Kidney (tissue), 14 donors: Measurements from ENCODE around the gene CYTH2. TPM values are rescaled to one million over a fixed set of nuclear protein-coding genes. Genes with fewer than 3 reads are reported as not detected.

ENCODE experiments used
- DNase-seq, 5 donors: peaks; one replicate each; pipeline ENCODE4 v3.0.0-alpha.2; 2013 to 2020
- FAIRE-seq: peaks from 2 replicates; lab custom pipeline; 2012; peaks lifted over from hg19 to GRCh38; lab: Jason Lieb, UNC
- H3K27ac ChIP-seq, 2 donors: one replicate each; pipeline ENCODE4 v1.7.0; 2013; ENCODE audit warnings: low read depth in 2 of 2, low read length in 2 of 2, inconsistent platforms in 1 of 2
- H3K27me3 ChIP-seq: one replicate; pipeline ENCODE4 v1.7.1; 2013; ENCODE audit warnings: low read length, inconsistent platforms; ENCODE audit not compliant: control insufficient read depth, insufficient read depth
- H3K36me3 ChIP-seq, 3 donors: one replicate each; pipeline versions ENCODE4 v1.7.0 to v1.7.1; 2013; ENCODE audit warnings: low read length in 3 of 3, control low read depth in 1 of 3, inconsistent platforms in 1 of 3; ENCODE audit not compliant: insufficient read depth in 3 of 3, control insufficient read depth in 2 of 3
- H3K4me1 ChIP-seq, 3 donors: one replicate each; pipeline versions ENCODE4 v1.7.0 to v1.7.1; 2013; ENCODE audit warnings: low read length in 3 of 3, inconsistent platforms in 1 of 3, low read depth in 1 of 3; ENCODE audit not compliant: control insufficient read depth in 2 of 3, insufficient read depth in 2 of 3
- H3K4me3 ChIP-seq, 3 donors: one replicate each; pipeline versions ENCODE4 v1.7.0 to v1.8.1; 2013; ENCODE audit warnings: low read length in 3 of 3, control low read depth in 1 of 3, inconsistent platforms in 1 of 3
- H3K9ac ChIP-seq, 3 donors: one replicate each; pipeline versions ENCODE4 v1.7.0 to v1.7.1; 2013; ENCODE audit warnings: low read length in 3 of 3, control low read depth in 1 of 3, inconsistent platforms in 1 of 3
- H3K9me3 ChIP-seq, 3 donors: one replicate each; pipeline versions ENCODE4 v1.7.0 to v1.7.1; 2013; ENCODE audit warnings: low read length in 3 of 3, control low read depth in 1 of 3, inconsistent platforms in 1 of 3; ENCODE audit not compliant: control insufficient read depth in 2 of 3, insufficient read depth in 1 of 3
- intact Hi-C: fragments of 100-400 bp; cut with DNase I; formaldehyde crosslinking; loops from one replicate; pipeline ENCODE4 v1.11.1; 2022
- polyA plus RNA-seq: library from polyadenylated mRNA; stranded (reverse); fragments of 350-450 nt; fragmentation: Illumina TruSeq; extraction: RNeasy Lipid Tissue Mini Kit (QIAGEN cat#74804); gene quantifications from one replicate; pipeline ENCODE4 v1.2.3, GENCODE V29; 2014; ENCODE audit warnings: low read depth, low replicate concordance; ENCODE audit not compliant: insufficient read depth
- total RNA-seq: library from RNA; stranded (reverse); fragmentation: NEBNext Ultra II Directional; extraction: Animal tissue kit (Norgen Biotek cat#: 25700); gene quantifications from one replicate; pipeline ENCODE4 v1.2.1, GENCODE V29; 2021
- TF ChIP-seq, protein P1 (sequence below): IDR thresholded peaks from 3 replicates; pipeline ENCODE4 v1.5.1; 2012; ENCODE audit warnings: mild to moderate bottlenecking, moderate library complexity, borderline replicate concordance; ENCODE audit not compliant: insufficient read depth; ENCODE audit errors: extremely low read depth
- donor health status: control.
- donor health status: control.
- donor health status: control.
- donor health status: control.
- donor health status: control.
- donor health status: DM: yes; HTN: yes; CAD: no.
- donor health status: Normal renal cell carcinoma (clear cell type).

Gene CYTH2
- total and polyA plus RNA-seq, 2 donors from 2014 or later: 51.0 to 96.1 TPM

DNA sequence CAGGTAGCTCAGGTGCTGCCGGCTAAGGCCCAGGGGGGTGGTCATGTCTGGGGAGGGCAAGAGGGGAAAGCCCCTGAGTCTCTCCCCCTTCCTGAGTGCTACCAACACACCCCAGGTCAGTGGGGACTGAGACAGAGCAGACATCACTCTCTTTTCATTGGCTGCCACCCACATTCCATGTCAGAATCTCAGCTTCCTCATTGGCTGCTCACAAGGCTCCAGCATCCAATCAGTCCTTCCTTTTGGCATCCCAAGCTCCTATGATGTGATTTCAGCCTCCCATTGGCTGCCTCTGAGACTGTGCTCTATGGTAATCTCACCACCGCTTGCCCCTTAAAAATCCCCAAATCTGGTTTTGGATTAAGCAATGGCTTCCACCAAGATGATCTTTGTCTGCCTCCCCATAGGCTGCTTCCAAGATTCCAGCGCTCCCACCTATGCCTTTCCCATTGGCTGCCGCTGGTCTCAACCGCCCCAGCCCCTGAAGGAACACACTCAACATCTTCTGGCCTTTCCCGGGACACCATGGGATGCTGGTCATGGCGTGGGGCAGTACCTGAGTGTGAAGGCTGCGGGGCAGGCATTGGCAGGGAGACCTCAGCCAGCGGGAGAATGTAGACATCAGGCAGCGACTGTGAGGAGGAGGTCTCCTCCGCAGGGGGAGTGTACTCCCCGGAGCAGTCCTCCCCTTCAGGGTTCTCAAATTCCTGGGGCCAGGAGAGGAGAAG, 40.5 kb downstream of the CYTH2 start:
- Histone ChIP-seq H3K9me3 (peaks cover 0 to 3% (median 0%) of the 10 kb centered on the region in 3 donors), H3K4me1 (peaks cover 0 to 7% (median 2%) of the 10 kb centered on the region in 3 donors), H3K4me3 (no peak overlapping the region), H3K27me3 (peaks cover 13% of the 10 kb centered on the region), H3K9ac (no peak overlapping the region), H3K36me3 (no peaks in the 10 kb centered on the region), H3K27ac (no peak overlapping the region)
- intact Hi-C loops: no loop called here
- FAIRE-seq (no peak), DNase-seq (no peak)
- TF ChIP-seq, protein P1, sequence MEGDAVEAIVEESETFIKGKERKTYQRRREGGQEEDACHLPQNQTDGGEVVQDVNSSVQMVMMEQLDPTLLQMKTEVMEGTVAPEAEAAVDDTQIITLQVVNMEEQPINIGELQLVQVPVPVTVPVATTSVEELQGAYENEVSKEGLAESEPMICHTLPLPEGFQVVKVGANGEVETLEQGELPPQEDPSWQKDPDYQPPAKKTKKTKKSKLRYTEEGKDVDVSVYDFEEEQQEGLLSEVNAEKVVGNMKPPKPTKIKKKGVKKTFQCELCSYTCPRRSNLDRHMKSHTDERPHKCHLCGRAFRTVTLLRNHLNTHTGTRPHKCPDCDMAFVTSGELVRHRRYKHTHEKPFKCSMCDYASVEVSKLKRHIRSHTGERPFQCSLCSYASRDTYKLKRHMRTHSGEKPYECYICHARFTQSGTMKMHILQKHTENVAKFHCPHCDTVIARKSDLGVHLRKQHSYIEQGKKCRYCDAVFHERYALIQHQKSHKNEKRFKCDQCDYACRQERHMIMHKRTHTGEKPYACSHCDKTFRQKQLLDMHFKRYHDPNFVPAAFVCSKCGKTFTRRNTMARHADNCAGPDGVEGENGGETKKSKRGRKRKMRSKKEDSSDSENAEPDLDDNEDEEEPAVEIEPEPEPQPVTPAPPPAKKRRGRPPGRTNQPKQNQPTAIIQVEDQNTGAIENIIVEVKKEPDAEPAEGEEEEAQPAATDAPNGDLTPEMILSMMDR: no peak

DNA sequence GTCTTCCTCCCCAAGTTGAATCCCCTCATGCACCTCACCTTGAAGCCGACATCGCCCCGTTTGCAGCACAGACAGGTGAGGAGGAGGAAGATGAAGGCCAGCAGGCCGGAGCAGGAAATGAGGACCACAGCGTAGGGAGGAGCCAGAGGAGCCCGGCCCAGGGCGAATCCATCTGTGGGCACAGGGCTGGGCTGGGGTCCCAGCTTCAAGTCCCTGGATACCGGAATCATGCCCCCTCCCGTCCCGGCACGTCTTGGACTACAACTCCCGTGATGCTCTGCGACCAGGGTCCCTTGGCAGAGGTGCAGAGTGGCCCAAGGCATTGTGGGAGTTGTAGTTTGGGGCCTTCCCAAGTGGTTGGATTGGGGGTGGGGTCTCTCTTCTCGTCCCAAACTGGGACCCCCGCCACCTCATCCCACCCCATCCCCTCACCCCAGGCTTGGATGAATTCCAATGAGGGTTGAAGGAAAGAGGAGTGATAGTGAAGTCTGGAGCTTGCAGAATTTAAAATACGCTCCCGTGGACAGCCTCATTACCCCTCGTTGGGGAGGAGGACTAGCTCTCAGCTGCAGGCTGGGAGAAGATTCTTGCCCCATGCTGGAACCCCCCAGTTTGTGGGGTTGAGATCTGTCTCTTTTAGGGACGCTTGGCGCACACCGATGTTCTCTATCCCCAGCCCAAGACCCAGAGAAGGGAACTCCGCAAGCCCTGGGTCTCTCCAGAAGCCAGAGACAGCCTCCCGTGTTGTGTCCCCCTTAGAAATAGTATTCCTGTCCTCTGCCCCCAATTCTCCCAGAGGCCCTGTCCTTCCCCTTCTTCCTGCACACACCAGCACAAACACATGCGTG, 41.5 kb downstream of the CYTH2 start:
- Histone ChIP-seq H3K4me3 (peak overlapping the region in 1 of 3 donors; percentile 48), H3K4me1 (peaks cover 0 to 7% (median 2%) of the 10 kb centered on the region in 3 donors), H3K27ac (no peak overlapping the region), H3K27me3 (peaks cover 13% of the 10 kb centered on the region), H3K9ac (no peak overlapping the region), H3K9me3 (peaks cover 0 to 3% (median 0%) of the 10 kb centered on the region in 3 donors), H3K36me3 (no peaks in the 10 kb centered on the region)
- no peak for FAIRE-seq
- intact Hi-C loops: no loop called here
- TF ChIP-seq, protein P1: no peak
- DNase-seq: peak; percentile 61 to 89 (median 77)

- Histone ChIP-seq H3K27ac (no peak overlapping the region), H3K4me3 (no peak overlapping the region), H3K9ac (no peak overlapping the region), H3K9me3 (peaks cover 0 to 3% (median 0%) of the 10 kb centered on the region in 3 donors), H3K36me3 (no peaks in the 10 kb centered on the region), H3K4me1 (peaks cover 0 to 7% (median 2%) of the 10 kb centered on the region in 3 donors), H3K27me3 (peaks cover 13% of the 10 kb centered on the region)
- TF ChIP-seq, protein P1: no peak
- peak in 1 of 5 donors; percentile 76 for DNase-seq
- FAIRE-seq: no peak
- intact Hi-C loops: no loop called here
These were observed 42.2 kb downstream of the CYTH2 start for GRCh38 chr19:48511321-48511731.
